Right forelimb (tissue), 1 donor: Measurements from ENCODE around the gene PCDHA3.
"Not testable (repeated sequence)": the region's sequence is repeated elsewhere in the genome, so short reads cannot be mapped to it uniquely, and the experiment has no call there.

Source experiments
- DNase-seq: peaks from one replicate; pipeline ENCODE4 v3.0.0-alpha.2; 2018

PCDHA3 gene

DNA sequence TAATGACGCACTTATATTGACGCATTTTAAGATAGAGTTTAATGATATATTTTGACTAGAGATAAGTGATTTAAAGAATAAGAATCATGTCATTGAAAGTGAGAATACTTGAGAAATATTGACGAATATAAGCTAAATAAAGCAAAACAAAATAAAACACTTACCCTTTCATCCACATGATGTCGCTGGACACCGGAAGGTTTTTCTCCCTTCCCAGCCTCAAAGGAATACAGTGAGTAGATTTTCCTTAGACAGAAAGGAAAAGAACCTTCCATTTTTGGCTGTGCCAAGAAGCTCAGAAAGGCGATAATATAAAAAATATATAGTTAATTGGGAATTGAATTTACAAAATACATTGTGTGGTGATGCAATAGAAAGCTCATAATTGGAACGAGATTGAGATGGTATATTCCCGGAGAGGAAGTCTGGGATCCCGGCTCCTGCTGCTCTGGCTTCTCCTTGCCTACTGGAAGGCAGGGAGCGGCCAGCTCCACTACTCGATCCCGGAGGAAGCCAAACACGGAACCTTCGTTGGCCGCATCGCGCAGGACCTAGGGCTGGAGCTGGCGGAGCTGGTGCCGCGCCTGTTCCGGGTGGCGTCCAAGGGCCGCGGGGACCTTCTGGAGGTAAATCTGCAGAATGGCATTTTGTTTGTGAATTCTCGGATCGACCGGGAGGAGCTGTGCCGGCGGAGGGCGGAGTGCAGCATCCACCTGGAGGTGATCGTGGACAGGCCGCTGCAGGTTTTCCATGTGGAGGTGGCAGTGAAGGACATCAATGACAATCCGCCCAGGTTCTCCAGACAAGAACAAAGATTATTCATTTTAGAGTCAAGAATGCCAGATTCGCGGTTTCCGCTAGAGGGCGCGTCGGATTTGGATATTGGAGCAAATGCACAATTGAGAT, 20.8 kb downstream of the PCDHA3 start, which contains the start of gene PCDHA5:
PCDHA5 (plus strand) TSS at position 239 of the 906 bp plus-strand sequence.
- no peak for DNase-seq

GRCh38 chr5:140822281-140822629, 21.4 kb downstream of the PCDHA3 start:
- DNase-seq = no peak

GRCh38 chr5:140822969-140823368, 22.1 kb downstream of the PCDHA3 start:
- not testable (repeated sequence) for DNase-seq

- no peak for DNase-seq
Measured at GRCh38 chr5:140823475-140823874, 22.6 kb downstream of the PCDHA3 start.

DNA sequence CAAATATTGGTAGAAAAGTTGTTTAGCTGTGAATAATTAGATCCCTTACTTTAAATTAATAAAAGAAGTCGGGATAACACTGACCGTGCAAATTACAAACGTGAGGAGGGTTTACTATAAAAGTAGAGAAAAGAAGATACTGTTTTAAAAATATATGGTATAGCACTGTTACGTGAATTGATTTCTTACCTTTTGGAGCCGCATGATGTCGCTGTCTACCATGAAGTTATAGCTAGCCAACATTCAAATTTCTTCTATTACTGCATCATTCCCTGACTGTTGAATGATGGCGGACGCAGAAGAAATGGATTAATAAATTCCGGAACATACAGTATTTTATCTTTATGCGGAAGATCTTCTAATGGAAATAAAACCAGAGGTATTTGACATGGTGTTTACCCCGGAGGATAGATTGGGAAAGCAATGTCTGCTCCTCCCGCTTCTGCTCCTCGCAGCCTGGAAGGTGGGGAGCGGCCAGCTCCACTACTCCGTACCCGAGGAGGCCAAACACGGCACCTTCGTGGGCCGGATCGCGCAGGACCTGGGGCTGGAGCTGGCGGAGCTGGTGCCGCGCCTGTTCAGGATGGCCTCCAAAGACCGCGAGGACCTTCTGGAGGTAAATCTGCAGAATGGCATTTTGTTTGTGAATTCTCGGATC, 27.0 kb downstream of the PCDHA3 start, which contains the start of gene PCDHA6:
PCDHA6 (plus strand) TSS at position 257 of the 658 bp plus-strand sequence; CDS start at position 389, 132 bp downstream.
- no peak for DNase-seq

- no peak for DNase-seq
Measured at GRCh38 chr5:140828362-140828737, 27.5 kb downstream of the PCDHA3 start.

DNA sequence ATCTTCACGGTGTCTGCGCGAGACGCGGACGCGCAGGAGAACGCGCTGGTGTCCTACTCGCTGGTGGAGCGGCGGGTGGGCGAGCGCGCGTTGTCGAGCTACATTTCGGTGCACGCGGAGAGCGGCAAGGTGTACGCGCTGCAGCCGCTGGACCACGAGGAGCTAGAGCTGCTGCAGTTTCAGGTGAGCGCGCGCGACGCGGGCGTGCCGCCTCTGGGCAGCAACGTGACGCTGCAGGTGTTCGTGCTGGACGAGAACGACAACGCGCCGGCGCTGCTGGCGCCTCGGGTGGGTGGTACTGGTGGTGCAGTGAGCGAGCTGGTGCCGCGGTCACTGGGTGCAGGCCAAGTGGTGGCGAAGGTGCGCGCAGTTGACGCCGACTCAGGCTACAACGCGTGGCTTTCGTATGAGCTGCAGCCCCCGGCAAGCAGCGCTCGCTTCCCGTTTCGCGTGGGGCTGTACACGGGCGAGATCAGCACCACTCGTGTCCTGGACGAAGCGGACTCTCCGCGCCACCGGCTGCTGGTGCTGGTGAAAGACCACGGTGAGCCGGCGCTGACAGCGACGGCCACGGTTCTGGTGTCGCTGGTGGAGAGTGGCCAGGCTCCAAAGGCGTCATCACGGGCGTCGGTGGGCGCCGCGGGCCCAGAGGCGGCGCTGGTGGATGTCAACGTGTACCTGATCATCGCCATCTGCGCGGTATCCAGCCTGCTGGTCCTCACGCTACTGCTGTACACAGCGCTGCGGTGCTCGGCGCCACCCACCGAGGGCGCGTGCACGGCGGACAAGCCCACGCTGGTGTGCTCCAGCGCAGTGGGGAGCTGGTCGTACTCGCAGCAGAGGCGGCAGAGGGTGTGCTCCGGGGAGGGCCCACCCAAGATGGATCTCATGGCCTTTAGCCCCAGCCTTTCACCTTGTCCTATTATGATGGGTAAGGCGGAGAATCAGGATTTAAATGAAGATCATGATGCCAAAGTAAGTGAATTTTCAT, 28.9 kb downstream of the PCDHA3 start:
- DNase-seq = not testable (repeated sequence)

- no peak for DNase-seq
Measured at GRCh38 chr5:140833993-140834392, 33.1 kb downstream of the PCDHA3 start, which contains the start of gene PCDHA7. Gene PCDHA7 (plus strand): TSS chr5:140834269. CDS start chr5:140834384, 115 bp downstream.

DNA sequence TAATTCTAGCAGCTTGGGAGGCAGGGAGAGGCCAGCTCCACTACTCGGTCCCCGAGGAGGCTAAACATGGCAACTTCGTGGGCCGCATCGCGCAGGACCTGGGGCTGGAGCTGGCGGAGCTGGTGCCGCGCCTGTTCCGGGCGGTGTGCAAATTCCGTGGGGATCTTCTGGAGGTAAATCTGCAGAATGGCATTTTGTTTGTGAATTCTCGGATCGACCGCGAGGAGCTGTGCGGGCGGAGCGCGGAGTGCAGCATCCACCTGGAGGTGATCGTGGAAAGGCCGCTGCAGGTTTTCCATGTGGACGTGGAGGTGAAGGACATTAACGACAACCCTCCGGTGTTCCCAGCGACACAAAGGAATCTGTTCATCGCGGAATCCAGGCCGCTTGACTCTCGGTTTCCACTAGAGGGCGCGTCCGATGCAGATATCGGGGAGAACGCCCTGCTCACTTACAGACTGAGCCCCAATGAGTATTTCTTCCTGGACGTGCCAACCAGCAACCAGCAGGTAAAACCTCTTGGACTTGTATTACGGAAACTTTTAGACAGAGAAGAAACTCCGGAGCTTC, 33.7 kb downstream of the PCDHA3 start:
- DNase-seq = not testable (repeated sequence)

- no peak for DNase-seq
Measured at GRCh38 chr5:140835622-140836510, 35.0 kb downstream of the PCDHA3 start.

DNA sequence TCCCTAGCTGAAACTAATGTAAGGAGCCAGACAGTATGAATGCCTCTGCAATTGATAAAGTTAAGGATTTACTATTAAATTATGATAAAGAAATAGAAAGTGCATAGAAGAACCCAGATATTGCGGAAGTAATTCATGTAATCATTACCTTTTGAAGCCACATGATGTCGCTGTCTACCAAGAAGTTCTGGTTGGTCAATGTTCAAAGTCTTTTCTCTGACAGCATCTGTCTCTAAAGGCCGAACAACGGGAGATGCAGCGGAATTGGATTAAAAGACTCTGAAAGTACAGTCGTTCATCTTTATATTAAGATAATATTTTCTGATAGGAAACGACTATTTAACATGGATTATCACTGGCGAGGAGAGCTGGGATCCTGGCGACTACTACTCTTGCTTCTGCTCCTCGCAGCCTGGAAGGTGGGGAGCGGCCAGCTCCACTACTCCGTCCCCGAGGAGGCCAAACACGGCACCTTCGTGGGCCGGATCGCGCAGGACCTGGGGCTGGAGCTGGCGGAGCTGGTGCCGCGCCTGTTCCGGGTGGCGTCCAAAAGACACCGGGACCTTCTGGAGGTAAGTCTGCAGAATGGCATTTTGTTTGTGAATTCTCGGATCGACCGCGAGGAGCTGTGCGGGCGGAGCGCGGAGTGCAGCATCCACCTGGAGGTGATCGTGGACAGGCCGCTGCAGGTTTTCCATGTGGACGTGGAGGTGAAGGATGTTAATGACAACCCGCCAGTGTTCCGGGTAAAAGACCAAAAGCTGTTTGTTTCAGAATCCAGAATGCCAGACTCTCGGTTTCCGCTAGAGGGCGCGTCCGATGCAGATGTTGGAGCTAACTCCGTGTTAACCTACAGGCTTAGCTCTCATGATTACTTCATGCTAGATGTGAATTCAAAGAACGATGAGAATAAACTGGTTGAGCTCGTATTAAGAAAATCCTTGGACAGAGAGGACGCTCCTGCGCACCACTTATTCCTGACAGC, 40.4 kb downstream of the PCDHA3 start, which contains the start of gene PCDHA8:
PCDHA8 (plus strand) TSS at position 210 of the 985 bp plus-strand sequence; CDS start at position 345, 135 bp downstream.
- DNase-seq = no peak

- no peak for DNase-seq
Measured at GRCh38 chr5:140842798-140843733, 42.2 kb downstream of the PCDHA3 start.

- not testable (repeated sequence) for DNase-seq
Measured at GRCh38 chr5:140848139-140849102, 47.6 kb downstream of the PCDHA3 start, which contains the start of gene PCDHA9. Gene PCDHA9 (plus strand): TSS chr5:140848382. CDS start chr5:140848496, 114 bp downstream.

DNA sequence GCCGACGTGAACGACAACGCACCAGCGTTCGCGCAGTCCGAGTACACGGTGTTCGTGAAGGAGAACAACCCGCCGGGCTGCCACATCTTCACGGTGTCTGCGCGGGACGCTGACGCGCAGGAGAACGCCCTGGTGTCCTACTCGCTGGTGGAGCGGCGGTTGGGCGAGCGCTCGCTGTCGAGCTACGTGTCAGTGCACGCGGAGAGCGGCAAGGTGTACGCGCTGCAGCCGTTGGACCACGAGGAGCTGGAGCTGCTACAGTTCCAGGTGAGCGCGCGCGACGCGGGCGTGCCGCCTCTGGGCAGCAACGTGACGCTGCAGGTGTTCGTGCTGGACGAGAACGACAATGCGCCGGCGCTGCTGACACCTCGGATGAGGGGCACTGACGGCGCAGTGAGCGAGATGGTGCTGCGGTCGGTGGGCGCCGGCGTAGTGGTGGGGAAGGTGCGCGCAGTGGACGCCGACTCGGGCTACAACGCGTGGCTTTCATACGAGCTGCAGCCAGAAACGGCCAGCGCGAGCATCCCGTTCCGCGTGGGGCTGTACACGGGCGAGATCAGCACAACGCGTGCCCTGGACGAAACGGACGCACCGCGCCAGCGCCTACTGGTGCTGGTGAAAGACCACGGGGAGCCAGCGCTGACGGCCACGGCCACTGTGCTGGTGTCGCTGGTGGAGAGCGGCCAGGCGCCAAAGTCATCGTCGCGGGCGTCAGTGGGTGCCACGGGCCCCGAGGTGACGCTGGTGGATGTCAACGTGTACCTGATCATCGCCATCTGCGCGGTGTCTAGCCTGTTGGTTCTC, 49.2 kb downstream of the PCDHA3 start:
- DNase-seq = not testable (repeated sequence)
